Ectodermal cell (in vitro differentiated cells): ENCODE data around the gene TOR1A.
"Not testable (repeated sequence)": the region's sequence is repeated elsewhere in the genome, so short reads cannot be mapped to it uniquely, and the experiment has no call there.

Experiments
- H3K27ac ChIP-seq: 2 replicates; pipeline ENCODE4 v1.7.0; 2013; ENCODE audit warnings: mild to moderate bottlenecking, low read depth, low read length; ENCODE audit not compliant: insufficient read depth, poor library complexity, severe bottlenecking
- H3K27me3 ChIP-seq: 2 replicates; pipeline ENCODE4 v1.7.0; 2013; ENCODE audit warnings: mild to moderate bottlenecking, low read length; ENCODE audit not compliant: insufficient read depth, control insufficient read depth, poor library complexity, severe bottlenecking
- H3K36me3 ChIP-seq: one replicate; pipeline ENCODE4 v1.7.0; 2013; ENCODE audit warnings: low read length; ENCODE audit not compliant: control insufficient read depth, insufficient read depth
- H3K4me1 ChIP-seq: one replicate; pipeline ENCODE4 v1.7.0; 2013; ENCODE audit warnings: low read length; ENCODE audit not compliant: control insufficient read depth, insufficient read depth
- H3K4me3 ChIP-seq: 2 replicates; pipeline ENCODE4 v1.7.0; 2013; ENCODE audit warnings: low read depth, low read length, control low read depth; ENCODE audit not compliant: insufficient read depth
- H3K9me3 ChIP-seq: 2 replicates; pipeline ENCODE4 v1.7.0; 2013; ENCODE audit warnings: mild to moderate bottlenecking, low read length, moderate library complexity; ENCODE audit not compliant: control insufficient read depth
- WGBS, 2 experiments: methylation state at CpG; one replicate each; pipeline ENCODE4 v1.1.7; 2013; ENCODE audit warnings: missing lambda C conversion rate in 2 of 2; 5-methylcytosine and 5-hydroxymethylcytosine counted together

TOR1A gene

DNA sequence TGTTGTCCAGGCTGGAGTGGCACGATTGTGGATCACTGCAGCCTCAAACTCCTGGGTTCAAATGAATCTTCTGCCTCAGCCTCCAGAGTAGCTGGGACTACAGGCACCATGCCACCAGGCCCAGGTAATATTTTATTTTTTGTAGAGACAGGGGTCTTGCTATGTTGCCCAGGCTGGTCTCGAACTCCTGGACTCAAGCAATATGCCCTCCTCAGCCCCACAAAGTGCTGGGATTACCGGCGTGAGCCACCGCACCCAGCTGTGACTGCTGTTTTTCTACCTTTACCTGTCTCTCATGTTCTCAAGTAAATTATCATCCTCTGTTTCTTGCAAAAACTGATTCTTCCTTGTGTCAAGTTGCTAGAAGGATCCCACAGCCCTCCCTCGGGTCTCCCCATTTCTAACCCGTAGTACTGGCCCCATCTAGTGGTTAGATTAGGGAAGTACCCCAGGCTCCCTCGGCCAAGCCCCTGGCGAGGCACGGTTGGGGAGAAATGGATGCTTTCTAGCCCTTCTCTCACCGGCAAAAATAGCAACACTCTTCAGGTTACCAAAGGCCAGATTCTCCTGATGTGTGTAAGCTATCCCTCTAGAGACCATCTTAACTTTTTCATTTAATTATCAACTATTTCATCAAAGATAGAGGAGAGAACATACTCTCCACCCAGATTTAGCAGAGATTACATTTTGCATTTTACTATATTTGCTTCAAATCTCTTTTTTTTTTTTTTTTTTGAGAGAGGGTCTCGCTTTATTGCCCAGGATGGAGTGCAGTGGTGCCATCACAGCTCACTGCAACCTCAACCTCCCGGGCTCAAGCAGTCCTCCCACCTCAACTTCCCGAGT, 40.2 kb downstream of the TOR1A start:
- H3K27ac ChIP-seq, result no peak overlapping the region
- H3K36me3 ChIP-seq, result no peaks in the 10 kb centered on the region
- no peaks in the 10 kb centered on the region for H3K9me3 ChIP-seq
- no peaks in the 10 kb centered on the region for H3K4me1 ChIP-seq
- 45 to 46% methylated on average over 14 of the region's 14 CpGs for WGBS, 2 experiments
- peaks cover 7% of the 10 kb centered on the region for H3K27me3 ChIP-seq
- no peak overlapping the region for H3K4me3 ChIP-seq

DNA sequence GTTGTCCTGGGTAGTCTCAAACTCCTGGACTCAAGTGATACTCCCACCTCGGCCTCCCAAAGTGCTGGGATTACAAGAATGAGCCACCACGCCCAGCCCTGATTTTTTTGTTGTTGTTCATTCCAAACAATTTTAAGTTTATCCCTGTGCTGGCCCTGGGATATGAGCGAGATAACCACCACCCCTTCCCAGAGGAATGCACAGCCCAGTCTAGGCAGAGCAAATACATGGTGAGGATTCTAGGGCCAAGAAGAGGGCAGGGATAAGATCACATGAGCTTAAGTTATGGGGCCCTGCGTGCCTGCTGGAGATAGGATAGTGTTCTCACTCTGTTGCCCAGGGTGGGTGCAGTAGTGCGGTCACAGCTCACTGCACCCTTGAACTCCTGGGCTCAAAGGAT, 42.0 kb downstream of the TOR1A start:
- no peaks in the 10 kb centered on the region for H3K36me3 ChIP-seq
- no peak overlapping the region for H3K27ac ChIP-seq
- peaks cover 4% of the 10 kb centered on the region for H3K4me1 ChIP-seq
- 91 to 92% methylated on average over 5 of the region's 5 CpGs for WGBS, 2 experiments
- H3K27me3 ChIP-seq, result peaks cover 2% of the 10 kb centered on the region
- no peak overlapping the region for H3K4me3 ChIP-seq
- H3K9me3 ChIP-seq, result no peaks in the 10 kb centered on the region

DNA sequence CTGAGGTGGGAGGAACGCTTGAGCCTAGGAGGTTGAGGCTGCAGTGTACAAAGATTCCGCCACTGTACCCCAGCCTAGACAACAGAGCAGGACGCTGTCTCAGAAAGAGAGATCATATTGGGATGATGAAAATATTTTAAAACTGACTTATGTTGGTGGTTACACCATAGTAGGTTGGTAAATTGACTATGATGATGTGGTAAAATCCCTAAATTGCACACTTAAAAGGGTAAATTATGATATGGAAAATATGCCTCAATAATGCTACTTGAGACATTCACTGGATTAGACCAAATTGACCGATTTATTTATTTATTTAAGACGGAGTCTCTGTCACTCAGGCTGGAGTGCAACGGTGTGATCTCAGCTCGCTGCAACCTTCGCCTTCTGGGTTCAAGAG, 42.8 kb downstream of the TOR1A start:
- H3K27ac ChIP-seq, result no peak overlapping the region
- H3K4me1 ChIP-seq, result peaks cover 8% of the 10 kb centered on the region
- no peak overlapping the region for H3K4me3 ChIP-seq
- no peaks in the 10 kb centered on the region for H3K27me3 ChIP-seq
- H3K9me3 ChIP-seq, result no peaks in the 10 kb centered on the region
- WGBS, 2 experiments, result 89 to 94% methylated on average over 8 of the region's 8 CpGs
- no peaks in the 10 kb centered on the region for H3K36me3 ChIP-seq

DNA sequence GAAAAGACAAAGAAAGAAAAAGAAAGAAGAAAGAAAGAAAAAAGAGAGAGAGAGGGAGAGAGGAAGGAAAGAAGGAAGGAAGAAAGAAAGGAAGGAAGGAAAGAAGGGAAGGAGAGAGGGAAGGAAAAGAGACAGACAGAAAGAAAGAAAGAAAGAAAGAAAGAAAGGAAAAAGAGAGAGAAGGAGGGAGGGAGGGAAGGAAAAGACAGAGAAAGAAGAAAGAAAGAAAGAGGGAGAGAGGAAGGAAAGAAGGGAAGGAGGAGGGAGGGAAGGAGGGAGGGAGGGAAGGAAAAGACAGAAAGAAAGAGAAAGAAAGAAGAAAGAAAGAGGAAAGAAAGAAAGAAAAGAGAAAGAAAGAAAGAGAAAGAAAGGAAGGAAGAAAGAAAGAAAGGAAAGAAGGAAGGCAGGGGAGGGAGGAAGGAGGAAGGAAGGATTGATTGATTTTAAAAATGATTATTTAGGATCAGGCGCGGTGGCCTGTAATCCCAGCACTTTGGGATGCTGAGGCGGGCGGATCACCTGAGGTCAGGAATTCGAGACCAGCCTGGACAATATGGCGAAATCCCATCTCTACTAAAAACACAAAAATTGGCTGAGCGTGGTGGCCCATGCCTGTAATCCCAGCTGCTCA, 44.3 kb downstream of the TOR1A start:
- peaks cover 8% of the 10 kb centered on the region for H3K4me1 ChIP-seq
- H3K36me3 ChIP-seq, result no peaks in the 10 kb centered on the region
- no peaks in the 10 kb centered on the region for H3K27me3 ChIP-seq
- no peak overlapping the region for H3K4me3 ChIP-seq
- no peak overlapping the region for H3K27ac ChIP-seq
- WGBS, 2 experiments, result 92 to 93% methylated on average over 7 of the region's 7 CpGs
- no peaks in the 10 kb centered on the region for H3K9me3 ChIP-seq

DNA sequence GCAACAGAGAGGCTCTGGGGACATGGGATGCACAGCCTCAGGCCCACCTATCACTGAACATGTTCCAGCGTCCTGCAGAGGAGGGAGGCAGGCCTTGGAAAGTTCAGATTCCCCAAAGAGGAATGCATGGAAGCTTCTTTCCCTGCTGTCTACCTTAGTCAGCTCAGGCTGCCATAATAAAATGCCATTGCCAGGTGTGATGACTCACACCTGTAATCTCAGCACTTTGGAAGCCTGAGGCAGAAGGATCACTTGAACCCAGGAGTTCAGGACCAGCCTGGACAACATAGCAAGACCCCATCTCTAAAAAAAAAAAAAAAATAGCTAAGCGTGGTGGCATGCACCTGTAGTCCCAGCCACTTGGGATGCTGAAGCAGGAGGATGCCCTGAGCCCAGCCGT, 45.5 kb downstream of the TOR1A start:
- Histone ChIP-seq H3K36me3 (no peaks in the 10 kb centered on the region), H3K4me3 (no peak overlapping the region), H3K4me1 (peaks cover 8% of the 10 kb centered on the region), H3K27ac (no peak overlapping the region), H3K27me3 (no peaks in the 10 kb centered on the region), H3K9me3 (no peaks in the 10 kb centered on the region)
- WGBS, 2 experiments, result 90 to 95% methylated on average over 3 of the region's 3 CpGs

DNA sequence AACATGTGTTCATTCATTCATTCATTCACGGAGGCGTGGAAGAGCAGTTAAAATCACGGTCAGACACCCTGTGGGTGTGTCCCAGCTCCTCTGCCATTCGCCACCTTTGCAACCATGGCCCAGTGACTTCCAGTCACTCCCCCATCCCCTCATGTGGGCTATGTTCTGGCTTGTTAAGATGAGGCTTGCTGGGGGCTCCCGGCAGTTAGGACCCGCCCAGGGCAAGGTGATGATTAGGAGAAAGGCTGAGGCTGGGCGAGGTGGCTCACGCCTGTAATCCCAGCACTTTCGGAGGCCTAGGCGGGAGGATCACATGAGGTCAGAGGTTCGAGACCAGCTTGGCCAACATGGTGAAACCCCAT, 46.2 kb downstream of the TOR1A start:
- Histone ChIP-seq H3K27me3 (no peaks in the 10 kb centered on the region), H3K9me3 (no peaks in the 10 kb centered on the region), H3K4me3 (no peak overlapping the region), H3K36me3 (no peaks in the 10 kb centered on the region), H3K4me1 (peaks cover 8% of the 10 kb centered on the region), H3K27ac (no peak overlapping the region)
- 88 to 91% methylated on average over 11 of the region's 11 CpGs for WGBS, 2 experiments

DNA sequence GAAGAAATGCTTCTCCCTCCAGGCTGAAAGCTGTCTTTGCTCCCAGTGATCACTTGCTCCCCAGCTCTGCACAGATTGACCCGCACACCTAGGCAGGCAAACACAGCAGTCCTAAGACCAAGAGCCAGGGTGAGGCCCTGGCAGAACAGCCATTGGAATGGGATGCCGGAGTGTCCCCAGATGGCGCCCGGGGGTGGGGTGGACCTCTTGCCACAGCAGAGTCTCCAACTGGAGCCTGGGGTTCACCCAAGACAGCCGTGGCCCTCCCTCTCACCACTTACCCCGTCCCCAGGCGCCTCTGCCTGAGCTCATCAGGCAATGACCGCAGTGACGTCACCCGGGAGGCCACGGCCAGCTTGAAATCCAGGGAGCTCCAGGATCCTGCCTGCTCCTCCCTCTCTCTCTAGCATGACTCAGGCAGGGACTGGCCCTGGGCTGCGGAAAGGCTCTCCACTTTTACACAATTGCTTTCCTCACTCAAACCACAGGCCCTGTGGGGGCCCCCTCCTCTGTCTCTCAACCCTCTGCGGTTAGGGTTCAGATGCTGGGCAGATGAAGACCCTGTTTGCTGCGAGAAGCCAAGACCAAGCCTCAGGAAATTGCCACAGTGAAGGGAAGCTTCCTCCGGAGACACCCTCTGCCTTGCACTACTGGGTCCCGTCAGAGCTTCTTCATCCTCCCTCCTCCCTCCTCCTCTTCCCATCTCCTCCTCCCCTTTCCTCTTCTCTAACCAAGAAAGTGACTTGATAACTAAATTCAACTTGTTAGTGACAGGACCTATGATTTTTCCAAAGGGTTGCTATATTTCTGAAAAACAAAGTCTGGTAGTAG, 46.8 kb downstream of the TOR1A start:
- H3K4me3 ChIP-seq, result no peak overlapping the region
- 55 to 58% methylated on average over 16 of the region's 16 CpGs for WGBS, 2 experiments
- no peaks in the 10 kb centered on the region for H3K27me3 ChIP-seq
- no peaks in the 10 kb centered on the region for H3K9me3 ChIP-seq
- no peak overlapping the region for H3K27ac ChIP-seq
- peaks cover 8% of the 10 kb centered on the region for H3K4me1 ChIP-seq
- H3K36me3 ChIP-seq, result no peaks in the 10 kb centered on the region

DNA sequence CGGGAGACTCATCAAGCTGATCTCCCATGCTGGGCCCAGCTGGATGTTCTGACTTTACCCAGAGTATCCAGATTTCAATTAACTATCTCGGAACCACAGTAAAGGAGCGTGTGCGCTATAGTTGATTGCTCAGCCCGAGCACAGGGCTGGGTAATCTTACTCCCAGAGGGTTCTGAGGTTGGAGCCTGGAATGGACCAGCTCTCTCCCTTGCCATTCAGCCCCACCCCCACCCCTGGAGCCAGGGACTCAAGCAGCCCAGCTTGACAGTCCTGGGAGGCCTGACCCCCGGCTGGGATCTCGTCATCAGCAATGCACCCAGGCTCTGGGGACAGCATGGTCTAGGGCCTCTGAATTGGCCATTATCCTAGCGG, 47.4 kb downstream of the TOR1A start:
- WGBS, 2 experiments, result 88 to 89% methylated on average over 8 of the region's 8 CpGs
- no peaks in the 10 kb centered on the region for H3K36me3 ChIP-seq
- H3K27ac ChIP-seq, result no peak overlapping the region
- no peaks in the 10 kb centered on the region for H3K27me3 ChIP-seq
- H3K9me3 ChIP-seq, result no peaks in the 10 kb centered on the region
- peaks cover 8% of the 10 kb centered on the region for H3K4me1 ChIP-seq
- H3K4me3 ChIP-seq, result no peak overlapping the region

DNA sequence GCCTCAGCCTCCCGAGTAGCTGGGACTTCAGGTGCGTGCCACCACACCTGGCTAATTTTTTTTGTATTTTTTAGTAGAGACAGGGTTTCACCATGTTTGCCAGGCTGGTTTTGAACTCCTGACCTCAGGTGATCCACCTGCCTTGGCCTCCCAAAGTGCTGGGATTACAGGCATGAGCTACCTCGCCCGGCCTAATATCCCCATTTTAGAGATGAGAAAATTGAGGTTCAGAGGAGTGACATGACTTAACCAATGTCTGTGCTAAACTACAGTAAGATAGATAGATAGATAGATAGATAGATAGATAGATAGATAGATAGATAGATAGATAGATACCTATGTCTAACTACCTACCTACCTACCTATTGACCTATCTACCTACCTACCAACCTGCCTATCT, 47.8 kb downstream of the TOR1A start:
- H3K4me3 ChIP-seq, H3K9me3 ChIP-seq: not testable (repeated sequence)
- 88 to 96% methylated on average over 4 of the region's 4 CpGs for WGBS, 2 experiments

DNA sequence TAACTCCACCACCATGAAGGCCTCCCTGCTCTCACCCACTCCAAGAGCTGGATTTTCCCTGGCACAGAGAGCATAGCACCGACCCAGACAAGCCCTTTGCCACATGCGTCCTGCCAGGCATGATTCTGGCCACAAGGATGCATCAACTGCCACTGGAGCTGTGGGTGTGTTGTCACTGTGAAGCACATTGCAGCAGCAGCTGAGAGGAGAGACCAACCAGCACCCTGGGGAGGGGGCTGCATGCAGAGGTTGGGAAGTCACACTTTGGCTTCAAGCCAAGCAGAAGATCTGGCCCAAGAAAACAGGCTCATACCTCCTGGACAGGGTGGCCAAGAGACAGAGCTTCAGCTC, 48.5 kb downstream of the TOR1A start:
- Histone ChIP-seq H3K4me1 (peaks cover 8% of the 10 kb centered on the region), H3K27ac (no peak overlapping the region), H3K9me3 (no peaks in the 10 kb centered on the region), H3K27me3 (no peaks in the 10 kb centered on the region), H3K36me3 (no peaks in the 10 kb centered on the region), H3K4me3 (no peak overlapping the region)
- 87 to 92% methylated on average over 2 of the region's 2 CpGs for WGBS, 2 experiments

More for the DNA sequence above, 47.8 kb downstream of the TOR1A start:
- not testable (repeated sequence) for H3K4me1 ChIP-seq, H3K27ac ChIP-seq, H3K27me3 ChIP-seq, H3K36me3 ChIP-seq
